SKM-1 treated with dmso at 0.1 percent for 144 hours (cell line): Measurements from ENCODE around the gene LY9.

Experiments used
- DNase-seq: peaks from one replicate; lab custom pipeline; 2025; ENCODE audit not compliant: unreplicated experiment; lab: John Stamatoyannopoulos, UW

The LY9 gene

GRCh38 chr1:160795951-160796383 lies at the start of gene LY9:
LY9 (plus strand) TSS chr1:160796174; CDS start chr1:160796188, 14 bp downstream.
- no peak for DNase-seq

DNA sequence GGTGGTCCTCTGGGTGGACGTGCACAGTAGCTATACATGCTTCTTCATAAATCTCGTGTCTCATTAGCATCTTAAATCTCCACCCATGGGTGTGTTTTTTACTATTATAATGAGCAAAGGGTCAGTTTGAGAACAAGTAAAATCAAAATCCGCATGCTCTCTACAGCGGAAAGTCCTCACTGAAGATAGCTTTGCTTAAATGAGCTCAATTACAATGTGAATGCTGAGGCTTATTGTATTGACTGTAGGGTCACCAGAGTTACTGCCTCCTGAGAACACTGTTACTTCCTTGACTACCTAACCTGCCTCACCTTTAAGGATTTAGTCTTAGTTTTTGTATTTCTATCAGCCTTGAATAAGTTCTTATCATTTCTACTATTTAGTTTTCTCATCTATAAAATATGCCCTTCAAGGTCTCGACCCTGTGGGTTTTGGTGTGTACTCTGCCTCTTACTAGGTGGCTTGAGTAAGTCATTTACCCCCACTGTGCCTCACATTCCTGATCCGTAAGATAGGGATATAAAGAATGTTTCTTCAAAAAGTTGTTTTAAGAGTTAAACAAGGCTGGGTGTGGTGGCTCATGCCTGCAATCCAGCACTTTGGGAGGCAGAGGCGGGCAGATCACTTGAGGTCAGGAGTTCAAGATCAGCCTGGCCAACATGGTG lies 49.0 kb upstream of the LY9 start:
- no peak for DNase-seq

GRCh38 chr1:160747717-160748116 lies 48.3 kb upstream of the LY9 start:
- no peak for DNase-seq

- DNase-seq: no peak
Measured at GRCh38 chr1:160748181-160748877, 47.6 kb upstream of the LY9 start.

GRCh38 chr1:160748878-160749269 lies 47.1 kb upstream of the LY9 start:
- DNase-seq: no peak

GRCh38 chr1:160750608-160751007 lies 45.4 kb upstream of the LY9 start:
- no peak for DNase-seq

GRCh38 chr1:160752406-160752805 lies 43.6 kb upstream of the LY9 start:
- no peak for DNase-seq

GRCh38 chr1:160752924-160753323 lies 43.0 kb upstream of the LY9 start:
- no peak for DNase-seq

GRCh38 chr1:160753594-160753993 lies 42.4 kb upstream of the LY9 start:
- no peak for DNase-seq

DNA sequence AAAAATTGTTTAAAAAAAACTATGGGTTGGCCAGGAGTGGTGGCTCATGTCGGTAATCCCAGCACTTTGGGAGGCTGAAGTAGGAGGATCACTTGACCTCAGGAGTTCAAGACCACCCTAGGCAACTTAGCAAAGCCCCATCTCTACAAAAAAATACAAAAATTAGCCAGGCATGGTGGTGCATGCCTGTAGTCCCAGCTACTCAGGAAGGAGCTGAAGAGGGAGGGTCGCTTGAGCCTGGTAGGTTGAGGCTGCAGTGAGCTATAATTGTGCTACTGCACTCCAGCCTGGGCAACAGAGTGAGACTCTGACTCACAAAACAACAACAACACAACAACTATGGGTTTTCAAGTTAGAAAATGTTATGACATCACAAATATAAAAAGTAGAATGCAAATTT lies 40.5 kb upstream of the LY9 start:
- no peak for DNase-seq

DNA sequence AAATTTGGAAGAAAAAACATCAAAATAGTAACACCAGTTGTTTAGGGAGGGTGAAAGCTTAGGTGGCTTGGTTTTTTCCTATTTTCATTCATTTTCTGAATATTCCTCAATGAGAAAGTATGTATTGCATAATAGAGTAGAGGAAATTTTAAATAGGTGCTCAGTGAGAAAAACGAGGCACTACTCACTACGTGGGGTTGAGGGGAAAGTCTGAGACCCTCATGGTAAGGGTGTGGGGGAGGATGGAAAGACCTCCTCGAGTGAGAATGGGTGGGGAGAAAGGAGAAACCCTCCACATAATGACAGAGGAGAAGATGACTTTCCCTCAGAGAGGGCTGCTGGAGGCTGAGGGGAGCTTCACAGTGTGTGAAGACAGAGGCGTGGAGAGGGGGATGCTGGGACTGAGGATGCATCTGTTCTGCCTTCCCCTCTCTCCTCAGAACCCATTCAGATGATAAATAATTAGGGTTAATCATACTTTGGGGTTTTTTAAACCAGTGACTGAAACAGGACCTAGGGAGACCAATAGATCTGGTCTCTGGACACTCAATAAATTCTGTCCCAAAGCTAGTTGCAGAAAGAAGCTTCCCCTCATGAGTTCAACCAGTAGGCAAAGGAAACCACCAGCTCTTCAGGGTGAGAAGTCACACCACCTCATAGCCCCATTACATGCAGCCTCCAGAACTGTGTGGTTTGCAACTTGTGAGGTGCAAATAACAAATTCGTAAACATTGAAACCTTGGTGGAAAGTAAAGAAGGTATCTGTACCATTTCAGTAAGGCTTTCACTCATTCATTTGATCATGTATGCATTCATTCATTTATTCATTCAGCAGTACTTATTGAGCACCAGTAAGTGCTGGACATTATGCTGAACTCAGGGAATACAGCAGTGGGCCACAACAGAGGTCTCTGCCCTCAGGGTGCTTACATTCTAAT lies 39.8 kb upstream of the LY9 start:
- no peak for DNase-seq

DNA sequence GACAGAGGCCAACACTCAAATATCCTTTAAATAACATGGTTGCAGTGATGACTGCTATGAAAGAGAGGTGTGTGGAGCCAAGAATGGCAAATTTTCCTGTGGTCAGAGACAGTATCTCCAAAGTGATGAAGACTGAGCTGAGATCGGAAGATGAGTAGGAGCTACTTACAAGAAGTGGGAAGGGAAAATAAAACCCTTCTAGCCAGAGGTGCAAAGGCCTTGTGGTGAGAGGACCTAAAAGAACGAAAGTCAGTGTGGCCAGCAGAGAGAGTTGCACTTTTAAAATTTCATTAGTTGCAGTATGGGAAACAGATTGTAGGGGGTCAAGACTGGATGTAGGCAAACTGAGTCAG lies 39.1 kb upstream of the LY9 start:
- DNase-seq: no peak

- DNase-seq: no peak
Measured at GRCh38 chr1:160758521-160758920, 37.5 kb upstream of the LY9 start.

DNA sequence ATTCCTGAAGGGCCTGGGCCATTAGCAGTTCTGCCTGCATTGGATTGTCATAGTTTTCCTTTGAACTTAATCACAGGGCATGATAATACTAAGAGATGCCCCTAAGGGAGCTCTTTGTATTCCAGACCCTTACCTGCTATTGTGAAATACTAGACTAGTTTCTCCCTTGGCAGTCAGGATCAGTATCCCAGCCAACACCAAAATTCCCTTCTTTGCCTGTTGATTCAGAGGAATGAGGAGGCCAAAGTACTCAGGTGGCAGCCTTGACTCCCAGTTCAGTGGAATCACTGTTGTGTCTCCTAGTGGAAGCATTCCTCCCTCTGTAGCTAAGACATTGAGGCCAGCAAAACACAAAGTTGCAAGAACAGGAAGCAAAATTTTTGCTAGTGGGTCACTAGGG lies 36.2 kb upstream of the LY9 start:
- DNase-seq: no peak

DNA sequence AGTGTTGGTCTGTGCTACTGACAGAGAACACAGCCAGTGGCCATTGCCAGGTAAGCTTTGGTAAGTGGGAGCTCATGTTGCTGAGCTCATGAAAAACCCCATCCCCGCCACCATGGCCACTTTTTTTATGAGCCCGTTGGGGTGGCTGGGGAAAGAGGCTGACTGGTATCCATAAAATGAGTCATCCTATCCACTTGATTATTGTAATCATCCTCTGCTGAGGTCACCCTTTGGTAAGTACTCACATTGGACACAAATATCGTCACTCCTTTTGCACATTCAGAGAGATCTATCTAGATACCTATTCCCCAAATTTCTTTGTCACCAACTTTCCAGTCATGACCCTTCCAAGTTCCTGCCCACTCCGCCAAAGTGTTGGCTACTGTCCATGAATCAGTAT lies 34.9 kb upstream of the LY9 start:
- no peak for DNase-seq

- no peak for DNase-seq
Measured at GRCh38 chr1:160761886-160762285, 34.1 kb upstream of the LY9 start.

- no peak for DNase-seq
Measured at GRCh38 chr1:160763993-160764392, 32.0 kb upstream of the LY9 start.

GRCh38 chr1:160767395-160768294 lies 28.3 kb upstream of the LY9 start:
- DNase-seq: no peak

- DNase-seq: peak; percentile 78
Measured at GRCh38 chr1:160768295-160768657, 27.7 kb upstream of the LY9 start.

GRCh38 chr1:160772331-160772730 lies 23.6 kb upstream of the LY9 start:
- no peak for DNase-seq

GRCh38 chr1:160773093-160773492 lies 22.9 kb upstream of the LY9 start:
- no peak for DNase-seq
